IMR-90 (cell line): ENCODE data around the gene GNG7. TPM values are rescaled to one million over a fixed set of nuclear protein-coding genes. Genes with fewer than 3 reads are reported as not detected.
A peak's percentile ranks its signal among the peaks of the same experiment; 100 is the strongest.

Experiments
- ATAC-seq: fragments of 200-7000 bp; cut with Tn5 transposase; 2 replicates; pipeline ENCODE4 v1.9.1; 2020; ENCODE audit warnings: low read depth, mild to moderate bottlenecking, moderate library complexity
- BruUV-seq: library from RNA; stranded (reverse); fragments of 400-500 nt; replicated peaks from 2 replicates; lab custom pipeline; 2021; lab: Mats Ljungman, UMichigan
- CTCF ChIA-PET: fragments of 300-600 bp; formaldehyde crosslinking; extraction: SDS; loops from one replicate; lab custom pipeline; 2021; ENCODE audit warnings: antibody characterized with exemption; lab: Yijun Ruan, JAX
- POLR2A ChIA-PET: fragments of 300-600 bp; sonication (Branson Sonifier 250); formaldehyde crosslinking; loops from one replicate; lab custom pipeline; 2022; ENCODE audit warnings: antibody characterized with exemption; ENCODE audit not compliant: unreplicated experiment; lab: Charles Lee
- DNase-seq: peaks from one replicate; pipeline ENCODE4 v3.0.0; 2013
- H2AFZ ChIP-seq: replicated peaks from 2 replicates; pipeline ENCODE3; 2013; ENCODE audit warnings: low read length, mild to moderate bottlenecking; ENCODE audit not compliant: poor library complexity
- H2AK5ac ChIP-seq: 2 replicates; pipeline ENCODE4 v1.6.1; 2013; ENCODE audit warnings: low read depth, low read length, inconsistent platforms
- H2AK9ac ChIP-seq: replicated peaks from 2 replicates; pipeline ENCODE3; 2013; ENCODE audit warnings: mild to moderate bottlenecking, low read depth, low read length, moderate library complexity; ENCODE audit not compliant: poor library complexity
- H2BK120ac ChIP-seq: 2 replicates; pipeline ENCODE4 v1.6.1; 2013; ENCODE audit warnings: low read depth, low read length, inconsistent platforms
- H2BK15ac ChIP-seq: 3 replicates; pipeline ENCODE4 v1.6.1; 2013; ENCODE audit warnings: low read depth, low read length, inconsistent platforms
- H2BK20ac ChIP-seq: 2 replicates; pipeline ENCODE4 v1.6.1; 2013; ENCODE audit warnings: low read depth, mild to moderate bottlenecking, inconsistent platforms, low read length, moderate library complexity
- H2BK5ac ChIP-seq: 2 replicates; pipeline ENCODE4 v1.6.1; 2013; ENCODE audit warnings: mild to moderate bottlenecking, low read depth, low read length, inconsistent platforms; ENCODE audit not compliant: poor library complexity, severe bottlenecking
- H3K14ac ChIP-seq: replicated peaks from 2 replicates; pipeline ENCODE4 v1.6.1; 2013; ENCODE audit warnings: low read depth, low read length, inconsistent platforms
- H3K18ac ChIP-seq: 2 replicates; pipeline ENCODE4 v1.6.1; 2013; ENCODE audit warnings: low read depth, low read length, control low read depth
- H3K23ac ChIP-seq: 2 replicates; pipeline ENCODE4 v1.6.1; 2013; ENCODE audit warnings: low read depth, low read length, inconsistent platforms
- H3K27ac ChIP-seq: 2 replicates; pipeline ENCODE4 v1.5.1; 2013; ENCODE audit warnings: mild to moderate bottlenecking, control low read depth, low read length; ENCODE audit not compliant: insufficient read depth
- H3K27me3 ChIP-seq: 2 replicates; pipeline ENCODE4 v1.6.1; 2013; ENCODE audit warnings: low read length; ENCODE audit not compliant: control insufficient read depth, insufficient read depth
- H3K36me3 ChIP-seq: 2 replicates; pipeline ENCODE4 v1.6.1; 2013; ENCODE audit warnings: low read length, mixed read lengths; ENCODE audit not compliant: control insufficient read depth, insufficient read depth
- H3K4ac ChIP-seq: 2 replicates; pipeline ENCODE4 v1.6.1; 2013; ENCODE audit warnings: low read depth, low read length, inconsistent platforms
- H3K4me1 ChIP-seq: 2 replicates; pipeline ENCODE4 v1.6.1; 2013; ENCODE audit warnings: low read length, mixed read lengths; ENCODE audit not compliant: control insufficient read depth, insufficient read depth
- H3K4me2 ChIP-seq: 2 replicates; pipeline ENCODE4 v1.6.1; 2013; ENCODE audit warnings: low read depth, mild to moderate bottlenecking, control low read depth, low read length, moderate library complexity
- H3K4me3 ChIP-seq: 2 replicates; pipeline ENCODE4 v1.5.1; 2013; ENCODE audit warnings: low read depth, mild to moderate bottlenecking, control low read depth, low read length, moderate library complexity; ENCODE audit not compliant: insufficient read depth
- H3K56ac ChIP-seq: 2 replicates; pipeline ENCODE4 v1.6.1; 2013; ENCODE audit warnings: low read length, inconsistent platforms; ENCODE audit not compliant: insufficient read depth; ENCODE audit errors: extremely low read depth
- H3K79me1 ChIP-seq, 2 experiments: 2 replicates each; pipeline ENCODE4 v1.6.1; 2013; ENCODE audit warnings: low read length in 2 of 2, inconsistent platforms in 1 of 2, low read depth in 1 of 2
- H3K9ac ChIP-seq: 2 replicates; pipeline ENCODE4 v1.6.1; 2013; ENCODE audit warnings: low read depth, low read length, control low read depth
- H3K9me1 ChIP-seq: 2 replicates; pipeline ENCODE4 v1.6.1; 2013; ENCODE audit warnings: low read length, inconsistent platforms; ENCODE audit not compliant: insufficient read depth
- H3K9me3 ChIP-seq: 2 replicates; pipeline ENCODE4 v1.6.1; 2013; ENCODE audit warnings: low read length; ENCODE audit not compliant: control insufficient read depth, insufficient read depth
- H4K20me1 ChIP-seq: 2 replicates; pipeline ENCODE4 v1.6.1; 2013; ENCODE audit warnings: low read length, inconsistent platforms; ENCODE audit not compliant: insufficient read depth
- H4K5ac ChIP-seq: 2 replicates; pipeline ENCODE4 v1.6.1; 2013; ENCODE audit warnings: mild to moderate bottlenecking, low read depth, low read length, control low read depth
- H4K8ac ChIP-seq, 2 experiments: 2 replicates each; pipeline ENCODE4 v1.6.1; 2013; ENCODE audit warnings: low read depth in 2 of 2, low read length in 2 of 2, control low read depth in 1 of 2, inconsistent platforms in 1 of 2
- H4K91ac ChIP-seq: 2 replicates; pipeline ENCODE4 v1.6.1; 2013; ENCODE audit warnings: low read depth, low read length, inconsistent platforms; ENCODE audit not compliant: insufficient read depth
- BHLHE40 ChIP-seq: fragments of 150-350 bp; IDR thresholded peaks from 2 replicates; pipeline ENCODE4 v1.6.1; 2016; ENCODE audit warnings: mild to moderate bottlenecking, low read depth, low read length
- CEBPB ChIP-seq: IDR thresholded peaks from 2 replicates; pipeline ENCODE4 v1.6.1; 2012; ENCODE audit warnings: low read depth, low read length, improper control_type of control experiment
- MAFK ChIP-seq: IDR thresholded peaks from 2 replicates; pipeline ENCODE4 v1.6.1; 2012; ENCODE audit warnings: low read depth, low read length, improper control_type of control experiment
- MXI1 ChIP-seq: IDR thresholded peaks from 2 replicates; pipeline ENCODE4 v1.6.1; 2012; ENCODE audit warnings: low read depth, mild to moderate bottlenecking, low read length, moderate library complexity, borderline replicate concordance
- RAD21 ChIP-seq: IDR thresholded peaks from 2 replicates; pipeline ENCODE4 v1.6.1; 2012; ENCODE audit warnings: low read length, improper control_type of control experiment
- RCOR1 ChIP-seq: IDR thresholded peaks from 2 replicates; pipeline ENCODE4 v1.6.1; 2012; ENCODE audit warnings: mild to moderate bottlenecking, low read length, improper control_type of control experiment; ENCODE audit not compliant: insufficient replicate concordance
- SMC3 ChIP-seq: fragments of 150-350 bp; IDR thresholded peaks from 2 replicates; pipeline ENCODE4 v1.6.1; 2016; ENCODE audit warnings: low read depth, mild to moderate bottlenecking, antibody characterized with exemption, low read length, moderate library complexity
- WGBS, 2 experiments: methylation state at CpG; one replicate each; pipeline versions ENCODE4 v1.1.5 to v1.1.7; 2013; ENCODE audit warnings: missing lambda C conversion rate in 2 of 2; ENCODE audit not compliant: insufficient read length in 1 of 2; ENCODE audit errors: extremely low coverage in 2 of 2; 5-methylcytosine and 5-hydroxymethylcytosine counted together
- dilution Hi-C: fragments of 300-500 bp; cut with HindIII; formaldehyde crosslinking; loops from one replicate; pipeline ENCODE4 v1.14.3; 2018; ENCODE audit warnings: low sequenced_read_pairs; ENCODE audit not compliant: unreplicated experiment
- in situ Hi-C: fragments of 300-500 bp; cut with MboI; formaldehyde crosslinking; loops from 3 replicates; pipeline ENCODE4 v1.14.3; 2019; ENCODE audit warnings: low sequenced_read_pairs, inconsistent platforms, mixed read lengths
- intact Hi-C: fragments of 100-400 bp; cut with micrococcal nuclease; formaldehyde crosslinking; loops from 2 replicates; pipeline ENCODE4 v1.10.0; 2022
- polyA plus RNA-seq, 3 experiments: library from polyadenylated mRNA; depleted of rRNA; stranded (reverse); fragments of >200 nt; gene quantifications; 2 replicates each; pipeline ENCODE4 v1.2.3, GENCODE V29; 2012; ENCODE audit warnings: low replicate concordance in 1 of 3
- total RNA-seq: library from RNA; depleted of rRNA; stranded (reverse); fragments of >200 nt; gene quantifications from 2 replicates; pipeline ENCODE4 v1.2.3, GENCODE V29; 2012
- TF ChIP-seq, protein P1 (sequence below): fragments of 150-350 bp; IDR thresholded peaks from 2 replicates; pipeline ENCODE4 v1.6.1; 2016; ENCODE audit warnings: low read depth, mild to moderate bottlenecking, low read length, moderate library complexity, borderline replicate concordance
- TF ChIP-seq, protein P2 (sequence below): conservative IDR thresholded peaks from 2 replicates; pipeline ENCODE4 v1.5.1; 2012; ENCODE audit warnings: mild to moderate bottlenecking, low read depth, low read length, improper control_type of control experiment

GNG7 gene
- total and polyA plus RNA-seq, 2 of the 4 experiments (the other 2 are of a cell fraction): under 0.01 to 0.21 TPM

DNA sequence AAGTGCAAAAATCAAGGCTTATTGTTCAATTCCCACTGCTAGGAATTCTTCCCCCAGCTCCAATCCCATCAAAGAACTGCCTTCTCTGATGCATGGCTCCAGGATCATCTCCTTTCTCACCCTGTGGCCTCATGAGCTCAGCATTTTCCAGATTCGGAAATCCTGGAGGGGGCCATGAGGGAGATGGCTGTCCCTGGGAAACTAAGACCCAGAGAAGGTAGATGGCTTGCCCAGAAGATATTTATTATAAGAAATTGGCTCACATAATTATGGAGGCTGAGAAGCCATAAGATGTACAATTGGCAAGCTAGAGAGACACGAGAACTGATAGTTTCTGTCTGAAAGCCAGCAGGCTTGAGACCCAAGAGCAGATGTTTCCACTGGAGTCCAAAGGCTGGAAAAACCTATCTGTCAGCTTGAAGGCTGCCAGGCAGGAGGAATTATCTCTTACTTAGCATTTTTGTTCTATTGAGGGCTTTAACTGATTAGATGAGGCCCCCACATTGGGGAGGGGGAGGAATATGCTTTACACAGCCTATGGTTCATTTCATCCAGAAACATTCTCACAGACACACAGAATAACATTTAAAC lies 168.0 kb downstream of the GNG7 start:
- CTCF ChIA-PET: no interaction called here
- no peak for ATAC-seq

More for the DNA sequence above, 168.0 kb downstream of the GNG7 start:
- dilution Hi-C loops (no loop called here), in situ Hi-C loops (loop anchor here (5.0 kb wide), 1 partner anchor 57 kb away; the partner anchor contains the start of gene GADD45B), intact Hi-C loops (no loop called here)
- peak overlapping the region; percentile 91 for H2BK20ac ChIP-seq
- peaks cover 10% of the 10 kb centered on the region for H3K9me3 ChIP-seq
- H3K27ac ChIP-seq: no peak overlapping the region
- TF ChIP-seq RAD21 (no peak), BHLHE40 (no peak), RCOR1 (no peak), CEBPB (no peak), MXI1 (no peak), SMC3 (no peak), MAFK (no peak)
- TF ChIP-seq, protein P1, sequence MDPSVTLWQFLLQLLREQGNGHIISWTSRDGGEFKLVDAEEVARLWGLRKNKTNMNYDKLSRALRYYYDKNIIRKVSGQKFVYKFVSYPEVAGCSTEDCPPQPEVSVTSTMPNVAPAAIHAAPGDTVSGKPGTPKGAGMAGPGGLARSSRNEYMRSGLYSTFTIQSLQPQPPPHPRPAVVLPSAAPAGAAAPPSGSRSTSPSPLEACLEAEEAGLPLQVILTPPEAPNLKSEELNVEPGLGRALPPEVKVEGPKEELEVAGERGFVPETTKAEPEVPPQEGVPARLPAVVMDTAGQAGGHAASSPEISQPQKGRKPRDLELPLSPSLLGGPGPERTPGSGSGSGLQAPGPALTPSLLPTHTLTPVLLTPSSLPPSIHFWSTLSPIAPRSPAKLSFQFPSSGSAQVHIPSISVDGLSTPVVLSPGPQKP: no peak
- TF ChIP-seq, protein P2, sequence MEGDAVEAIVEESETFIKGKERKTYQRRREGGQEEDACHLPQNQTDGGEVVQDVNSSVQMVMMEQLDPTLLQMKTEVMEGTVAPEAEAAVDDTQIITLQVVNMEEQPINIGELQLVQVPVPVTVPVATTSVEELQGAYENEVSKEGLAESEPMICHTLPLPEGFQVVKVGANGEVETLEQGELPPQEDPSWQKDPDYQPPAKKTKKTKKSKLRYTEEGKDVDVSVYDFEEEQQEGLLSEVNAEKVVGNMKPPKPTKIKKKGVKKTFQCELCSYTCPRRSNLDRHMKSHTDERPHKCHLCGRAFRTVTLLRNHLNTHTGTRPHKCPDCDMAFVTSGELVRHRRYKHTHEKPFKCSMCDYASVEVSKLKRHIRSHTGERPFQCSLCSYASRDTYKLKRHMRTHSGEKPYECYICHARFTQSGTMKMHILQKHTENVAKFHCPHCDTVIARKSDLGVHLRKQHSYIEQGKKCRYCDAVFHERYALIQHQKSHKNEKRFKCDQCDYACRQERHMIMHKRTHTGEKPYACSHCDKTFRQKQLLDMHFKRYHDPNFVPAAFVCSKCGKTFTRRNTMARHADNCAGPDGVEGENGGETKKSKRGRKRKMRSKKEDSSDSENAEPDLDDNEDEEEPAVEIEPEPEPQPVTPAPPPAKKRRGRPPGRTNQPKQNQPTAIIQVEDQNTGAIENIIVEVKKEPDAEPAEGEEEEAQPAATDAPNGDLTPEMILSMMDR: no peak
- H3K79me1 ChIP-seq: peaks cover 5 to 7% of the 10 kb centered on the region in 2 experiments; a peak in 3 of 4 replicates
- H3K27me3 ChIP-seq: no peaks in the 10 kb centered on the region
- BruUV-seq: no TSS peak
- H4K91ac ChIP-seq: peak overlapping the region; percentile 59
- H3K56ac ChIP-seq: no peak overlapping the region
- H3K4me2 ChIP-seq: no peak overlapping the region
- peak overlapping the region; percentile 52; the same call in 1 of the 2 replicates for H3K18ac ChIP-seq
- H2AK5ac ChIP-seq: peak overlapping the region; percentile 84
- H2BK120ac ChIP-seq: peak overlapping the region; percentile 93
- no peak overlapping the region for H3K23ac ChIP-seq
- H4K8ac ChIP-seq: peak overlapping the region; percentile 74 to 87; a peak in 3 of 4 replicates
- peak overlapping the region; percentile 99 for H2BK5ac ChIP-seq
- H2AK9ac ChIP-seq: no peak overlapping the region
- peak overlapping the region; percentile 97 for H2BK15ac ChIP-seq
- H3K9me1 ChIP-seq: peaks cover 2% of the 10 kb centered on the region; the same call in 1 of the 2 replicates
- H3K9ac ChIP-seq: no peak overlapping the region
- H2AFZ ChIP-seq: no peak overlapping the region
- POLR2A ChIA-PET: interaction anchor here (0.6 kb wide), 2 partner anchors 35 to 76 kb away, joined by 6 to 9 read pairs; no protein-coding TSS in a partner anchor
- H3K36me3 ChIP-seq: no peaks in the 10 kb centered on the region
- peak overlapping the region; percentile 60; the same call in 1 of the 2 replicates for H4K5ac ChIP-seq
- peak overlapping the region; percentile 69; the same call in 1 of the 2 replicates for H3K14ac ChIP-seq
- peak overlapping the region; percentile 92 for H3K4ac ChIP-seq
- DNase-seq: no peak
- WGBS, 2 experiments: no CpG with 5 or more reads among the region's 2 CpGs
- no peaks in the 10 kb centered on the region for H4K20me1 ChIP-seq
- peaks cover 5% of the 10 kb centered on the region; the same call in 1 of the 2 replicates for H3K4me1 ChIP-seq
- H3K4me3 ChIP-seq: no peak overlapping the region
